HG02938 (cell line): ENCODE results near the gene CACNA2D3.
"Not testable (repeated sequence)": the region's sequence is repeated elsewhere in the genome, so short reads cannot be mapped to it uniquely, and the experiment has no call there.

ENCODE experiments used
- ATAC-seq: cut with Tn5 transposase; IDR thresholded peaks from one replicate; pipeline ENCODE4 v1.9.1; 2021; ENCODE audit warnings: mild to moderate bottlenecking, moderate library complexity; ENCODE audit not compliant: unreplicated experiment

The CACNA2D3 gene

GRCh38 chr3:54122324-54123002 is at the start of gene CACNA2D3:
Gene CACNA2D3 (plus strand): TSS chr3:54122552.
- ATAC-seq: no peak

GRCh38 chr3:54073386-54073785 is 49.0 kb upstream of the CACNA2D3 start:
- no peak for ATAC-seq

GRCh38 chr3:54079314-54079713 is 43.0 kb upstream of the CACNA2D3 start:
- no peak for ATAC-seq

- no peak for ATAC-seq
Measured at GRCh38 chr3:54079730-54080325, 42.5 kb upstream of the CACNA2D3 start.

GRCh38 chr3:54083921-54084320 is 38.4 kb upstream of the CACNA2D3 start:
- no peak for ATAC-seq

- no peak for ATAC-seq
Measured at GRCh38 chr3:54085936-54086335, 36.4 kb upstream of the CACNA2D3 start.

- ATAC-seq: no peak
Measured at GRCh38 chr3:54086652-54087405, 35.5 kb upstream of the CACNA2D3 start.

GRCh38 chr3:54087581-54088410 is 34.6 kb upstream of the CACNA2D3 start:
- ATAC-seq: no peak

- ATAC-seq: no peak
Measured at GRCh38 chr3:54093491-54094248, 28.7 kb upstream of the CACNA2D3 start.

- no peak for ATAC-seq
Measured at GRCh38 chr3:54094926-54095325, 27.4 kb upstream of the CACNA2D3 start.

GRCh38 chr3:54099381-54099780 is 23.0 kb upstream of the CACNA2D3 start:
- ATAC-seq: no peak

- no peak for ATAC-seq
Measured at GRCh38 chr3:54104084-54104483, 18.3 kb upstream of the CACNA2D3 start.

GRCh38 chr3:54116129-54116528 is 6.2 kb upstream of the CACNA2D3 start:
- ATAC-seq: not testable (repeated sequence)

GRCh38 chr3:54120657-54121413 is 1.5 kb upstream of the CACNA2D3 start:
- peak; percentile 52 for ATAC-seq

GRCh38 chr3:54121414-54122323 is 683 bp upstream of the CACNA2D3 start:
- no peak for ATAC-seq

- no peak for ATAC-seq
Measured at GRCh38 chr3:54123003-54123775, 837 bp downstream of the CACNA2D3 start.

GRCh38 chr3:54123776-54124196 is 1.4 kb downstream of the CACNA2D3 start:
- no peak for ATAC-seq

- ATAC-seq: no peak
Measured at GRCh38 chr3:54125300-54125699, 2.9 kb downstream of the CACNA2D3 start.
